ENCODE data around the gene TIMM50.
"Not testable (repeated sequence)": the region's sequence is repeated elsewhere in the genome, so short reads cannot be mapped to it uniquely, and the experiment has no call there.

Gene TIMM50

DNA sequence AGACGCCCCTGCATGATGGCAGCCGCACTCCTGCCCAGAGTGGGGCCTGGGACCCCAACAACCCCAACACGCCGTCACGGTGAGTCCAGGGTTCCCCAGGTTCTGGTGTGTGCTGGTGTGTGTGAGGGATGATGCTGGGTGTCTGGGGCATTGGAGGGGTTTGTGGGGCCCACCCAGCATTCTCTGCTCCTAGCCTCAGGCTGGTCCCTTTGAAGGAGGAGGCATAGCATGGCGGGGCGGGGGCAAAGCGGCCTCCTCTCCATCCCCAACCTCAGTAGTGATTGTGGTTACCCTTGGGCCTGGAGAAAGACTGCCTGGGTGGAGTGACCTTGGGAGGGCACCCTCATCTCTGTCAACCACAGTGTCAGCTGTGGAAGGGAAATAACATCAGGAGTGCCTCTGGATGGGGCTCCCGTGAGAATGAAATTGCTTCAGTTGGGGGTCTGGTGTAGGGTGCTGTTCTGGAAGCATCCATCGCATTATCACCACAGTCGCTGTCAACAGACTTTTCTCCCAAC lies 7.1 kb upstream of the TIMM50 start:
- H3K23ac ChIP-seq (ENCODE audit: low read length in 2 of 2): no peak overlapping the region
- no peak overlapping the region for H4K8ac ChIP-seq (ENCODE audit: low read length)

GRCh38 chr19:39474139-39474620 lies 6.5 kb upstream of the TIMM50 start:
- Histone ChIP-seq H4K91ac (ENCODE audit: low read length) (no peak overlapping the region), H3K23ac (ENCODE audit: low read length in 2 of 2) (no peak overlapping the region), H3K9me3 (ENCODE audit: control insufficient read depth, low read length) (no peaks in the 10 kb centered on the region), H3K4me1 (ENCODE audit: control insufficient read depth, insufficient read depth, low read depth, low read length) (peaks cover under 1% of the 10 kb centered on the region), H4K8ac (ENCODE audit: low read length) (no peak overlapping the region), H2BK120ac (ENCODE audit: low read depth, low read length) (no peak overlapping the region), H2BK5ac (ENCODE audit: low read depth, low read length, poor library complexity, severe bottlenecking) (no peak overlapping the region), H3K79me1 (replicated peaks; ENCODE audit: low read length, poor library complexity, severe bottlenecking) (peaks cover 33% of the 10 kb centered on the region), H3K14ac (ENCODE audit: low read length in 2 of 2) (no peak overlapping the region), H2AK5ac (ENCODE audit: low read length, severe bottlenecking) (no peak overlapping the region), H3K27me3 (ENCODE audit: control insufficient read depth in 1 of 2, insufficient read depth in 1 of 2, low read length in 2 of 2) (no peaks in the 10 kb centered on the region), H3K18ac (ENCODE audit: low read depth in 1 of 2, low read length in 2 of 2) (no peak overlapping the region), H2BK15ac (ENCODE audit: low read depth, poor library complexity, severe bottlenecking) (no peak overlapping the region), H3K4me3 (ENCODE audit: insufficient read depth in 1 of 2, low read depth in 1 of 2, low read length in 2 of 2) (no peak overlapping the region), H3K4ac (ENCODE audit: low read depth in 1 of 2, low read length in 2 of 2) (no peak overlapping the region), H3K4me2 (ENCODE audit: low read length, poor library complexity, severe bottlenecking) (no peak overlapping the region), H3K36me3 (ENCODE audit: control insufficient read depth in 1 of 2, insufficient read depth in 2 of 2, low read depth in 1 of 2, low read length in 2 of 2) (peaks cover 74 to 82% of the 10 kb centered on the region in 2 experiments), H3K27ac (ENCODE audit: low read length, poor library complexity, severe bottlenecking) (no peak overlapping the region), H3K9ac (ENCODE audit: low read length) (no peak overlapping the region), H2AFZ (ENCODE audit: low read depth, low read length) (no peak overlapping the region), H2BK12ac (ENCODE audit: low read length in 2 of 2) (no peak overlapping the region)
- WGBS: 71% methylated on average over 8 of the region's 9 CpGs
- peak; percentile 57 for DNase-seq

More for the DNA sequence above, 7.1 kb upstream of the TIMM50 start:
- no peak for DNase-seq
- peaks cover 40% of the 10 kb centered on the region for H3K79me1 ChIP-seq (replicated peaks; ENCODE audit: low read length, poor library complexity, severe bottlenecking)
- no peak overlapping the region for H2AFZ ChIP-seq (ENCODE audit: low read depth, low read length)
- H3K4me2 ChIP-seq (ENCODE audit: low read length, poor library complexity, severe bottlenecking): no peak overlapping the region
- no peak overlapping the region for H3K4me3 ChIP-seq (ENCODE audit: insufficient read depth in 1 of 2, low read depth in 1 of 2, low read length in 2 of 2)
- H3K4ac ChIP-seq (ENCODE audit: low read depth in 1 of 2, low read length in 2 of 2): no peak overlapping the region
- no peak overlapping the region for H4K91ac ChIP-seq (ENCODE audit: low read length)
- H3K9ac ChIP-seq (ENCODE audit: low read length): no peak overlapping the region
- no peak overlapping the region for H2AK5ac ChIP-seq (ENCODE audit: low read length, severe bottlenecking)
- H2BK15ac ChIP-seq (ENCODE audit: low read depth, poor library complexity, severe bottlenecking): no peak overlapping the region
- no peak overlapping the region for H3K14ac ChIP-seq (ENCODE audit: low read length in 2 of 2)
- H3K9me3 ChIP-seq (ENCODE audit: control insufficient read depth, low read length): no peaks in the 10 kb centered on the region
- no peak overlapping the region for H2BK120ac ChIP-seq (ENCODE audit: low read depth, low read length)
- no peak overlapping the region for H2BK5ac ChIP-seq (ENCODE audit: low read depth, low read length, poor library complexity, severe bottlenecking)
- WGBS: 98% methylated on average over 8 of the region's 11 CpGs
- peaks cover 81 to 89% of the 10 kb centered on the region in 2 experiments for H3K36me3 ChIP-seq (ENCODE audit: control insufficient read depth in 1 of 2, insufficient read depth in 2 of 2, low read depth in 1 of 2, low read length in 2 of 2)
- no peak overlapping the region for H3K18ac ChIP-seq (ENCODE audit: low read depth in 1 of 2, low read length in 2 of 2)
- no peak overlapping the region for H2BK12ac ChIP-seq (ENCODE audit: low read length in 2 of 2)
- no peak overlapping the region for H3K27ac ChIP-seq (ENCODE audit: low read length, poor library complexity, severe bottlenecking)
- H3K27me3 ChIP-seq (ENCODE audit: control insufficient read depth in 1 of 2, insufficient read depth in 1 of 2, low read length in 2 of 2): no peaks in the 10 kb centered on the region
- no peaks in the 10 kb centered on the region for H3K4me1 ChIP-seq (ENCODE audit: control insufficient read depth, insufficient read depth, low read depth, low read length)

- Histone ChIP-seq H2BK12ac (ENCODE audit: low read length in 2 of 2) (no peak overlapping the region), H3K18ac (ENCODE audit: low read depth in 1 of 2, low read length in 2 of 2) (no peak overlapping the region), H2AK5ac (ENCODE audit: low read length, severe bottlenecking) (no peak overlapping the region), H2BK15ac (ENCODE audit: low read depth, poor library complexity, severe bottlenecking) (no peak overlapping the region), H3K14ac (ENCODE audit: low read length in 2 of 2) (no peak overlapping the region), H3K27me3 (ENCODE audit: control insufficient read depth in 1 of 2, insufficient read depth in 1 of 2, low read length in 2 of 2) (no peaks in the 10 kb centered on the region), H2AFZ (ENCODE audit: low read depth, low read length) (no peak overlapping the region), H3K9me3 (ENCODE audit: control insufficient read depth, low read length) (no peaks in the 10 kb centered on the region), H2BK120ac (ENCODE audit: low read depth, low read length) (no peak overlapping the region), H3K4ac (ENCODE audit: low read depth in 1 of 2, low read length in 2 of 2) (no peak overlapping the region), H3K23ac (ENCODE audit: low read length in 2 of 2) (no peak overlapping the region), H2BK5ac (ENCODE audit: low read depth, low read length, poor library complexity, severe bottlenecking) (no peak overlapping the region), H4K91ac (ENCODE audit: low read length) (no peak overlapping the region), H3K79me1 (replicated peaks; ENCODE audit: low read length, poor library complexity, severe bottlenecking) (peaks cover 22% of the 10 kb centered on the region), H3K36me3 (ENCODE audit: control insufficient read depth in 1 of 2, insufficient read depth in 2 of 2, low read depth in 1 of 2, low read length in 2 of 2) (peaks cover 58 to 66% of the 10 kb centered on the region in 2 experiments), H4K8ac (ENCODE audit: low read length) (no peak overlapping the region), H3K4me1 (ENCODE audit: control insufficient read depth, insufficient read depth, low read depth, low read length) (peaks cover 5% of the 10 kb centered on the region), H3K4me2 (ENCODE audit: low read length, poor library complexity, severe bottlenecking) (no peak overlapping the region), H3K4me3 (ENCODE audit: insufficient read depth in 1 of 2, low read depth in 1 of 2, low read length in 2 of 2) (no peak overlapping the region), H3K27ac (ENCODE audit: low read length, poor library complexity, severe bottlenecking) (no peak overlapping the region), H3K9ac (ENCODE audit: low read length) (no peak overlapping the region)
- WGBS: 94% methylated on average over 2 of the region's 2 CpGs
- no peak for DNase-seq
Observed at GRCh38 chr19:39475748-39476147, 4.9 kb upstream of the TIMM50 start.

DNA sequence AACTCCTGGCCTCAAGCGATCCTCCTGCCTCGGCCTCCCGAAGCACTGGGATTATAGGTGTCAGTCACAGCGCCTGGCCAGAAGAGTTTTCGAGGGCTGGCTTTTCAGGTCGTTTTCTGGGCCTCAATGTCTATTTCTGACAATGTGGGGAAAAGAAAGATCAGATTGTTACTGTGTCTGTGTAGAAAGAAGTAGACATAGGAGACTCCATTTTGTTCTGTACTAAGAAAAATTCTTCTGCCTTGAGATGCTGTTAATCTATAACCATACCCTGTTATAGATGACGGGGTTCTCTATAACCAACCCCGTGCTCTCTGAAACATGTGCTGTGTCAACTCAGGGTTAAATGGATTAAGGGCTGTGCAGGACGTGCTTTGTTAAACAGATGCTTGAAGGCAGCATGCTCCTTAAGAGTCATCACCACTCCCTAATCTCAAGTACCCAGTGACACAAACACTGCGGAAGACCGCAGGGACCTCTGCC lies 1.3 kb upstream of the TIMM50 start:
- H3K18ac ChIP-seq (ENCODE audit: low read depth in 1 of 2, low read length in 2 of 2); H2AFZ ChIP-seq (ENCODE audit: low read depth, low read length); H3K27me3 ChIP-seq (ENCODE audit: control insufficient read depth in 1 of 2, insufficient read depth in 1 of 2, low read length in 2 of 2); H3K4ac ChIP-seq (ENCODE audit: low read depth in 1 of 2, low read length in 2 of 2); H2AK5ac ChIP-seq (ENCODE audit: low read length, severe bottlenecking); H3K4me3 ChIP-seq (ENCODE audit: insufficient read depth in 1 of 2, low read depth in 1 of 2, low read length in 2 of 2); H3K9ac ChIP-seq (ENCODE audit: low read length); H3K14ac ChIP-seq (ENCODE audit: low read length in 2 of 2); DNase-seq; H3K23ac ChIP-seq (ENCODE audit: low read length in 2 of 2); H2BK120ac ChIP-seq (ENCODE audit: low read depth, low read length); H4K8ac ChIP-seq (ENCODE audit: low read length); H2BK12ac ChIP-seq (ENCODE audit: low read length in 2 of 2); H3K4me2 ChIP-seq (ENCODE audit: low read length, poor library complexity, severe bottlenecking); H2BK5ac ChIP-seq (ENCODE audit: low read depth, low read length, poor library complexity, severe bottlenecking); H3K27ac ChIP-seq (ENCODE audit: low read length, poor library complexity, severe bottlenecking); H4K91ac ChIP-seq (ENCODE audit: low read length); H2BK15ac ChIP-seq (ENCODE audit: low read depth, poor library complexity, severe bottlenecking); H3K9me3 ChIP-seq (ENCODE audit: control insufficient read depth, low read length): not testable (repeated sequence)
- Histone ChIP-seq H3K79me1 (replicated peaks; ENCODE audit: low read length, poor library complexity, severe bottlenecking) (peaks cover 23% of the 10 kb centered on the region), H3K36me3 (ENCODE audit: control insufficient read depth in 1 of 2, insufficient read depth in 2 of 2, low read depth in 1 of 2, low read length in 2 of 2) (peaks cover 35 to 37% of the 10 kb centered on the region in 2 experiments), H3K4me1 (ENCODE audit: control insufficient read depth, insufficient read depth, low read depth, low read length) (peaks cover 12% of the 10 kb centered on the region)
- WGBS: 73% methylated on average over 10 of the region's 11 CpGs

Measured in mesenchymal stem cell (in vitro differentiated cells and primary cell).